Mesenteric fat pad (tissue), 1 donor: Measurements from ENCODE around the gene FBXO4. TPM values are rescaled to one million over a fixed set of nuclear protein-coding genes. Genes with fewer than 3 reads are reported as not detected.
"Not testable (repeated sequence)": the region's sequence is repeated elsewhere in the genome, so short reads cannot be mapped to it uniquely, and the experiment has no call there.

Experiments used
- DNase-seq: peaks from one replicate; pipeline ENCODE4 v3.0.0-alpha.2; 2020; ENCODE audit warnings: low spot score
- total RNA-seq: library from RNA; stranded (reverse); fragmentation: NEBNext Ultra II Directional; extraction: Animal tissue kit (Norgen Biotek cat#: 25700); gene quantifications from one replicate; pipeline ENCODE4 v1.2.1, GENCODE V29; 2021
- donor health status: DM: yes; HTN: yes; CAD: no.

FBXO4 gene
- total RNA-seq, 1 donor from 2014 or later: 11.2 TPM

DNA sequence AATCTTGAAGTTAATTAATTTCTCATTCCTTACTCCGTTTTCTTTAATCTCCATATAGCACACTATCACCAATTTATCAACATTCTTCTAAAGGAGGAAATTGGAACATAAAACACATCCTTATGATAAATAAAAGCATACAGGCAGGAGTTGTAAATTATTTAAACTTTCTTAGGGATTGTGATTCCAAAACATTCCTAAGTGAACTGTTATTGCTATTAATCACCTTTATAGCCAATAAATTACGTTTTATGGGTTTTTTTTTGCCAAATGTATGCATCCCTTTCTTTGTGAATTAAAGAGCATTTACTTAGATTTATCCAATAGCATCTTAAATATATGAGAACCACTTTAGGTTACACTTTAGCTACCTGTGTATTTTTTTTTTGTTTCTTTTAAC, 55.3 kb downstream of the FBXO4 start:
- no peak for DNase-seq

DNA sequence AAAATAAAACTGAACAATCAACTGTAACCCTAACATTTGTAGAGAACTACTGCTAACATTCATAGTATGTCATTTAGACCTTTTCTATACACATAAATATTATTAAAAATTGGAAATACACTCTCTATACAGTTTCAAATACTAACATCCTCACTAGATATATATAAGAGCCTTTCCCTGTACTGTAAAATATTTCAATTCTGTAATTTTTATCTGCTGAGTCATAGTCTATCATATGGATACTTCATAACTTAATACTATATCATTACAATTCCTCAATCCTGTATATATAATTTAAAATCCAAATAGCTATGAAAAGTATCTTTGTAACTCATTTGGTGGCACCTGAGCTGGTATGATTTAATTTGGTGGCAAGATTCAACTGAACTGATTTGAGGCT, 55.8 kb downstream of the FBXO4 start:
- DNase-seq: no peak

DNA sequence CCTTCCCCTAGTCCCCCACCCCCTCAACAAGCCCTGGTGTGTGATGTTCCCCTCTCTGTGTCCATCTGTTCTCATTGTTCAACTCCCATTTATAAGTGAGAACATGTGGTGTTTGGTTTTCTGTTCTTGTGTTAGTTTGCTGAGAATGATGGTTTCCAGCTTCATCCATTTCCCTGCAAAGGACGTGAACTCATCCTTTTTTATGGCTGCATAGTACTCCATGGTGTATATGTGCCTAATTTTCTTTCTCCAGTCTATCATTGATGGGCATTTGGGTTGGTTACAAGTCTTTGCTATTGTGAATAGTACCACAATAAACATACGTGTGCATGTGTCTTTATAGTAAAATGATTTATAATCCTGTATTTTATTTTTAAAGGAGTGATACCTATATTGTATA, 57.8 kb downstream of the FBXO4 start:
- not testable (repeated sequence) for DNase-seq

DNA sequence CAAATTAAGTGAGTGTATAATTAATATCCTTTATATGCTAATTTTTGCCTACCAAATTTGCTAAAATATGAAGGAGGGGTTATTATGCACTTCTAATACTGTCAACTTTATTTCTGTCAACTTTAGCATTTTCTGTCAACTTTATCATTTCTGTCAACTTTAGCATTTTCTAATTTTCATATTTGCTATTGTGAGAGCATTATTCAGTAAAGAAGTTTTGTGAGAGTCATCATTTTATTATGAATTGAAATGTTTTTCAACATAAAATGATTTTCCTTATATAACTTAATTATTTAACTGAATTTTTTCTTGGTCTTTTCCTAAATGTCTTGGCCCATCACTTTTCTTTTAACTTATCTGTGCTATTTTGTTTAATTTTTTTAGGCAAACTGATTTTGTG, 58.2 kb downstream of the FBXO4 start:
- DNase-seq: no peak

DNA sequence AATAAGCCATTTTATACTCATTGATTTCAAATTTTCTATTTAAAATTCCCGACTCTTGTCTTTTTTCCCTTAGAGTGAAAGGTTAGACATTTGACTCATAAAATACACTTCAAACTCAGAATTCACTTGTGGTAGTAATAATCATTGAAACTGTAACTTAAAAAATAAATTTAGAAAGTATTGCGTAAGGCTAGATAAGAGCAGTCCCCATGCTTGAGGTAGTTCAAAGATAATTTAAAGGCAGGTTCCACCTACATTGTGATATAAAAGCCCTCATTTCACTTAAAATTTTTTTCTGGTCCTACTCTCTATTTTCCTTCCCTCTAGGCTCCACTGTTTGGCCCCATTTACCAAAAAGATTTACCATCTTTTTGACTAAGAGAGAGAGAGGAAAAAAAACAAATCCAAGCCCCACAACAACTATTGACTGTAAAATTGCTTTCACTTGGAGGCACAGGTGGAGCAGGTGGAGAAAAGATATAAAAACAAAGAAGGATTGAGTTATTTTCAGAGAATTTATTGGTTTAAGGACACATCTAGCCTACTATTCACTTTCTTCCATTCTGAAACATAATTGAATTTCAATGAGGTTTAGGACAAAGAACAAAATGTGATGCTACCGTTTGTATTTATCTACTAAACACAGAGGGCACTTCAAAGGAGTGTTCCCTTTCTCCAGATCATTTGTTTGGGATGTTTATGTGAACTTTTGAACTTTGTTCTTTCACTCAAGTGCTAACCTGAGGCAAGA, 61.0 kb downstream of the FBXO4 start:
- no peak for DNase-seq

Other genes starting within 250 kb of the FBXO4 start
- gene OXCT1, start 54.9 kb upstream of the FBXO4 start, total RNA-seq: 46.7 TPM
- 30.6 TPM for gene RIMOC1, start 20.9 kb upstream of the FBXO4 start, total RNA-seq